Stimulated activated CD8-positive, alpha-beta memory T cell treated with anti-CD3 and anti-CD28 coated beads, Interleukin-15, amount 100 ng/mL, for 1 hour (primary cell): ENCODE results near the gene HOXA9.

Experiments used
- DNase-seq: peaks from one replicate; pipeline ENCODE4 v3.0.0-alpha.2; 2020; ENCODE audit warnings: low read depth

The HOXA9 gene

DNA sequence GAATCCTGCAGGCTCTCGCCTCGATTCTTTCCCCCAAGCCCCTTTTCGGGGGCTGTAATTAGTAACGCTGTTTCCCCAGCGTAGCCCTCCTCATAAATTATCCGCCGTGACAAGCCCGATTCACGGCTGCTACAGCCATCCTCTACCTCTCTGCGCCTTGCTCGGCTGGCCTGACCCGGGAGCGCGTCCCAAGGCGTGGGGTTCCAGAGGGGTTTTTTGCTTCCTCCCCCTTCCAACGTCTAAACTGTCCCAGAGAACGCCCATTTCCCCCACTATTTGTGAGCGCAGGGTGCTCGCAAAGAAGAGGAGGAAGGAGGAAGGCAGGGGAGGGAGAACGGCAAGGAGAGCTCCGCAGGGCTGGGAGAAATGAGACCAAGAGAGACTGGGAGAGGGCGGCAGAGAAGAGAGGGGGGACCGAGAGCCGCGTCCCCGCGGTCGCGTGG is 22.7 kb downstream of the HOXA9 start:
- no peak for DNase-seq

- DNase-seq: no peak
These were observed 23.3 kb downstream of the HOXA9 start for GRCh38 chr7:27141923-27142579.

- no peak for DNase-seq
These were observed 24.0 kb downstream of the HOXA9 start for GRCh38 chr7:27141137-27141922.

DNA sequence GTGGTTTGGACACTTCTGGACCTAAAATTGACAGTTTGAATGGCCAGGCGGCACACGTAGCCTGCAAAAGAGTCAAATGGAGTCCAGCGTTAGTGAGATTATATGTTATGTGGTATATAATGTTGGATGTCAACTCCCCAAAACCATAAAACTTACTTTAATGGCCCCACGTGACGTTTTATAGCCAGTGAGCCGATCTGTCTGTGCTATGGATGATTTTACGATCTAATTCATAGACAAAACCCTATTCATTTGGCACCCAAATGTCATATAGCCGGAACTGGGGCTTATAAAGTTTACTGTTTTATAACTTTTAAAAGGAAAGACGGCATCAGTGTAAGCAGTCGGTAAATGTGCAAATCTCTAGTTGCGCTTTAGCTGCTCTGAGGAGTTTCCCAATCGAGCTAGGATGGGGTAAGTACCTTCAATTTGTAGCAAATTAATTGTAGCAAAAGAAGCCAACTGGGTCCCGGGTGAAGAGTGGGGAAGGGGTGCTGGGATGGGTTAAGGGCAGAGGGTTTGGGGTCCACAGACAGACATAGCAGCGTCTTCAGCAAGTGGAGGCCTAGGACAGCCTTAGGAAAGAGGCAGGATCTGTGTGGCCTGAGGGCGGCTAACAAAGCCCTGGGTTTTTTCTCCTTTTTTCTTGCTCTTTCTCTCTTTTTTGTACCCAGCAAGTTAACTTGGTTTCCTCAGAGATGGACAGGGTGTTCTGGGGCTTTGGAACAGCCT is 25.0 kb downstream of the HOXA9 start:
- DNase-seq: no peak

DNA sequence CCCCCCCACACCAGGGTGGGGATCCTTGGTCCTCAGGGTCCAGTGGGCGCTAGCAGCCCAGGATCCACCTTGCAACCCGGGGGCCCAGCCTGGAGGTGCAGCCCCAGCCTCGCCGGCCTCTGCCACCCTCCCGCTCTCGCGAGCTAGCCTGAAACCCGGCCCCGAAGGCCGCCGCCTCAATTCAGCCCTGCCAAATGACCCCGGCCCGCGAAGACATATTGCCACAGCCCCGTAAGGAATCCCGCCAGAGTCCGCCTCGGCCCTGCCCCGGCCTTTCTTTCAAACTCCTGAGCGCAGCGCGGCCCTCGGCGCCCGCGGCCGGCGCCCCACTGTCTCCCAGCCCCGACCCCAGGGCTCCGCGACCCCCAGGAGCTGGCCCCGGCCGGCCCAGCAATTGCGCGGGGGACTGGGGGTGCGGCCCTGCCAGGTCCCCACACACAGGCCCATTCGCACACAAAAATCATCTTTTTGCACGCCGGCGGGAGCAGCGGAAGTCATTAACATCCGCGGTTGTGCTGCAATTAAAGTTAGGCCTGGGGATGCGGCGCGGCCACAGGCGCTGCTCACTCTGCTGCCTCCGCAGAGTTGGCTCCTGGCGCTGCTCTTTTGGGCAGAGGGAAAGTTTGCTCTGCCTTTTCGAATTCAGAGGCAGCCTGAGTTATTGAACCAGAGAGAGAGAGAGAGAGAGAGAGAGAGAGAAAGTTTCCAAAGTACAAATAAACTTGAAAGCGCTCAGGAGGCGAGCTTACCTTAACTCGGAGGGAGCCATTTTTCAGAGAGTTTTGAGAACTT is 25.8 kb downstream of the HOXA9 start:
- DNase-seq: no peak

DNA sequence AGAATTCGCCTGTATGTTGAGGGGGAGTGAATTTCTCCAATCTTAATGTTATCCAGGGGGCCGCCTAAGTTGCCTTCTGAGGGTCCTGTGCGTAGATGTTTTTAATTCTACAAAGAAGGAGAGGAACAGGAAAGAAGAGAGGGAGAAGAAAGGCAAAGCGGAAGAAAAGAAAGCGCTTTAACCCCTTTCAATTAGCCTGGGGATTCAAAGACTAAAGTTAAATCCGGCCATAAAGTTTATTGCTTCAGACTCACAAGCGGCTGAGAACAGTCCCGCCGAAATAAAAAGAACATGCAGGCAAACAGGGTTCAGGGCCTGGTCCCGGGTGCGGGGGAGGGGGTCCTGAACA is 26.4 kb downstream of the HOXA9 start:
- no peak for DNase-seq

DNA sequence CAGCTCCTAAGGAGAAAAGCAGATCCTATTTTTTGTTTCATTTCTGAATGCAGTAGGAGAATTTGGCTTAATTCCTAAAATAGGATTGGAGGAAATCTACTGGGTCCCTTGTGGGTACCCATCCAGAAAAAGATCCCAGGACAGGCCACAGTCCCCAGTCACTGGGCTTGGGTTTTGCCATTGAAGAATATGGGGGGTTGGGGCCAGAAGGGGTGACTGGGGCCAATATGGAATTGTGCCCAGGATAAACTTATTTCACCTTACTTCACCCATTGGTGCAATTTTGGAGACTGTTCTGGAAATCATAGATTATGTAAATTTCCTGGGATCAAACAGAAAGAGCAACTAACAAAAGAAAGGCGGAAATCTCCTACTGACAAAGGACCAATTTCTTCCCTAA is 26.9 kb downstream of the HOXA9 start:
- no peak for DNase-seq

DNA sequence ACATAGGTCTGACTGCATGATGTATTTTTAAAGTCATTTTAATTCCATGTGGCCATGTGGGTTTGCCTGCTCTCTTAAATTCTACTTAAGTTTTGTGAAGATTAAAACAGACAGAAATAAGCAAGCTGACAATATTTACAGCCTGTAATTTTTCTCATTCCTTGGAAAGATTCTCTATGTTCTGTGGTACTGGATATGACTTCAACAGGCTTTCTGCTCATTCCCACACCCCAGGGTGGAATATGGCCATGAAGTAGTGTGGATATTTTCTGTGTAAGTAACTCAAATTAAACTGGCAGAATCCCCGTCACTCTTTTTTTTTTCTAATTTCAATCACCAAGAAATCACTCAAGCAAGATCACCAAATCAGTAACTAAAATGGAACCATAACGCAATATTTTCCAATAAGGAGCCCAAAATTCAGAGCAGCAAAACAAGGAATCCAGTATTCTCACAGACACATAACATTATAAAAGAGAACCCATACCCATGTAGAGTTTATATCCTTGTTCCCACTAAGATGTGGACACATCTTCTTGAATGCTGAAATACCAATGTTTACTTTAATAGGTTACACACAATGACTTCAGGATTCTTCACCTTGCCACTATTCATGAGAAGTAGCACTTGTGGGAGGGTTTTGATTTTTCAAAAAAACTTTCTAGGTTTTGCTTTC is 27.6 kb downstream of the HOXA9 start:
- no peak for DNase-seq

GRCh38 chr7:27134392-27134791 is 30.9 kb downstream of the HOXA9 start:
- DNase-seq: no peak

DNA sequence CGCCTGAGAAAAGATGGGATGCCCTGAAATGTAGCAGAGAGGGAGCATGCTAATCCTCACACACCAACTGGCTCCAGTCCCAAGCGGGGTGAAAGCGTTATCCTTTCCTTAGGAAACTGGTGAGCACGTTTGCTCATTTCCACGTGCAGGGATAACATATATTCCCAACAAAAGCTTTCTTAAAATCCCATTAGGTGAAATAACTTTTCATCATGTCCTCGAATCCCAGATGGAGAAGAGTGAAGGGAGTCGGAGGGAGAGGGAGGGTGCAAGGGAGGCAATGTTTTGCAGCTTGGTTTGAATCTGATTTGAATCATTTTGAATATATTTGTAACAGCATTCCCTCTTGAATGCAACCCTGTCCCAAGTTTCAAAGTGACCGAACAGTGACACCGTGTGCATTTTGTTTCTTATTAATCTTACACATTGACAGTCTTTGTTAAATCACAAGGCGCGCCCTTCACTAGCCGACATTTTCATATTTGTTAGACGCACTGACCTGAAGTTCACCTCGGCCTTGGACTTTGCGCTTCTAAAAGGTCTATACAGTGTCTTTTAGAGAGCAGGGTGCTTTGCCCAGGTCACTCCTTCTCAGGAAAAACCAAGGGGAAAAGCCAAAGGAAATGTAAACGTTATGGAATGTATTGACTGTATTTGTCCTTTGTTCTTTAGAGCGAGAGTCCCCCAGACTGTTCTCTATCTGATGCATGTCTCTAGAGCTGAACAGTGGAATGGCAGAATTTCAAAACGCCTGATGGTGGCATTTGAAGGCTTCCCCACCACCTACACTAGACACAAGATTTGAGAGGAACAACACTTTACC is 31.7 kb downstream of the HOXA9 start:
- DNase-seq: no peak

- no peak for DNase-seq
These were observed 32.4 kb downstream of the HOXA9 start for GRCh38 chr7:27132978-27133377.

DNA sequence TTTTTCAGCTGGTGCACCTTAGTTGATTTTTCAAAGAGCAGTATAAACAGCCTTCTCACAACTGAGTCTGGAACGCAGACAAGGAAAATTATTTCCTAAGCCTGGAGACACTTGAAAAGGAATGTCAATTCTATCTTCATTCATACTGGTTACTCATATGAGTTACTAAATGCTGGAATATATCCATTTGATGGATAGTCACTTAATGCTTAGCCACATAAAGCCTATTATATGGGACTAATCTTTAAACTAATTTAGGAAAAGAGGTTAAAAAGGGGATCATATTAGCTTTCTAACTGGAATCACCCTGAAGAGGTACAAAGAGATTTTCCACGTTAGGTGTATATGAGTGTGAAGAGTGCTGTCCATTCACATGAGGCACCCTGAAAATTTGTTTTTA is 33.1 kb downstream of the HOXA9 start:
- no peak for DNase-seq

GRCh38 chr7:27131390-27131819 is 33.9 kb downstream of the HOXA9 start:
- DNase-seq: no peak

- no peak for DNase-seq
These were observed 34.6 kb downstream of the HOXA9 start, which contains the start of gene HOXA4 for GRCh38 chr7:27130540-27131389. Gene HOXA4 (minus strand): TSS chr7:27130757. CDS start chr7:27130733, 24 bp downstream.

DNA sequence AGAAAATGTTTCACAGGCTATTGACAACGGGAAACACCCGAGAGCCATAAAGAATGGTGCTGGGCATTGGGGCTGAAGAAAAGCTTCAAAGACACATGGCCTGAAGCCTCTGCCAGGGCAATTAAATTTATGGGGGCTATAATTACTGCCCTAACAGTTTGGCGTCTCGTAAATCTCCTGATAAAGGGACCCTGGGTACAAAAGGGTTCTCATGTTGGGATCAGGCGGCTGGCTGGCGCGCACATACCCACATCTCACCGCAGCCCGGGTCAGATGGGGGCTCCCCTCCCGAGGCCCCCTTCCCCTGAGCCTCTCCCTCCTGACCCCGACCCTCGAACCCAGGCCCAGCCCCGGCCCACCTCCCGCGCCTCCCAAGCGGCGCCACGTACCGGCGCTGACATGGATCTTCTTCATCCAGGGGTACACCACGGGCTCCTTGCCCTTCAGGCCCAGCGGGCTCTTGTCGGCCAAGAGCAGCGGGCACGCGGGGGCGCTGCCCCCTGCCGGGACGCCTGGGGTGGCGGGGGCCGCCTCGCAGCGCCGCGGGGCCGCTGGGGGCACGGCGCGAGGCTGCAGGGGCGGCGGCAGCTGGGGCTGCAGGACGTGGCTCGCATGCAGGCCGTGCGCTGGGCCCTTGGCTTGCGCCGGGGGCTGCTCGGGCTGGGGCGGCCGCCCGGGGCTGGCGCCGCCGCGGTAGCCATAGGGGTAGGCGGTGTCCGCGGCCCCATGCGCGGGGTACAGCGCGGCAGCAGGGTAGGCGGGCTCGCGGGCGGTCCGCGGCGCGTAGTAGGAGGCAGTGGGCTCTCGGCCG is 35.4 kb downstream of the HOXA9 start:
- DNase-seq: no peak

- DNase-seq: no peak
These were observed 36.3 kb downstream of the HOXA9 start for GRCh38 chr7:27128776-27129728.

- DNase-seq: no peak
These were observed 37.3 kb downstream of the HOXA9 start for GRCh38 chr7:27128034-27128433.
